Measurements from ENCODE around the gene SNX13. TPM values are rescaled to one million over a fixed set of nuclear protein-coding genes. Genes with fewer than 3 reads are reported as not detected.

The SNX13 gene
- total and polyA plus RNA-seq, 2 donors (not counting 3 experiments of a cell fraction or from before 2014, with no cell fraction given): 6.1 to 28.5 TPM

GRCh38 chr7:17971411-17971810, 31.1 kb upstream of the SNX13 start:
- no peak overlapping the region for H3K4me3 ChIP-seq (replicated peaks in 1 of 3; ENCODE audit: insufficient read depth in 1 of 3, low read depth in 1 of 3, low read length in 3 of 3)
- H3K9me3 ChIP-seq (replicated peaks; ENCODE audit: control insufficient read depth, insufficient read depth, low read length): no peaks in the 10 kb centered on the region
- H3K9me1 ChIP-seq (replicated peaks; ENCODE audit: control insufficient read depth, extremely low read depth, insufficient read depth, low read length): no peaks in the 10 kb centered on the region
- POLR2A ChIA-PET: no interaction called here
- H3K4me2 ChIP-seq (ENCODE audit: insufficient read depth, low read length): no peak overlapping the region
- no peaks in the 10 kb centered on the region for H3K36me3 ChIP-seq (ENCODE audit: control insufficient read depth in 2 of 2, extremely low read depth in 1 of 2, insufficient read depth in 2 of 2, low read length in 2 of 2)
- no peaks in the 10 kb centered on the region for H3K79me2 ChIP-seq (ENCODE audit: control insufficient read depth, insufficient read depth, low read length)
- dilution Hi-C loops (cut with MboI; ENCODE audit: extremely low pct_ligation_motif_present, low sequenced_read_pairs): no loop called here
- no peaks in the 10 kb centered on the region for H4K20me1 ChIP-seq (replicated peaks; ENCODE audit: control insufficient read depth, extremely low read depth, insufficient read depth, low read length)
- CTCF ChIA-PET: interaction anchor here (1.0 kb wide), 3 partner anchors 202 to 374 kb away, joined by 3 to 6 read pairs (median 5); no protein-coding TSS in a partner anchor
- no peak overlapping the region for H3K27ac ChIP-seq (ENCODE audit: insufficient read depth, low read depth, low read length)
- BruUV-seq (replicated peaks): no TSS peak
- DNase-seq (ENCODE audit: low read depth, low spot score) (peak; percentile 46), FAIRE-seq (no peak)
- no peak overlapping the region for H2AFZ ChIP-seq (ENCODE audit: low read depth, low read length)
- no peaks in the 10 kb centered on the region for H3K27me3 ChIP-seq (ENCODE audit: control insufficient read depth in 2 of 2, insufficient read depth in 2 of 2, low read length in 2 of 2)
- TF ChIP-seq MAX (IDR thresholded peaks at IDR 0.05; ENCODE audit: insufficient read depth, insufficient read length) (no peak), CTCF (IDR thresholded peaks at IDR 0.05; ENCODE audit: extremely low read depth in 1 of 2, insufficient read depth in 1 of 2, low read depth in 1 of 2, low read length in 2 of 2) (no peak), POLR2A (IDR thresholded peaks at IDR 0.05; ENCODE audit: low read depth, low read length) (no peak), POLR2AphosphoS5 (IDR thresholded peaks at IDR 0.05; ENCODE audit: insufficient read depth, low read depth, low read length) (no peak), GATA2 (IDR thresholded peaks at IDR 0.05; ENCODE audit: insufficient read depth, insufficient read length, low read depth, low read length) (no peak), MYC (IDR thresholded peaks at IDR 0.05; ENCODE audit: low read depth, low read length) (no peak), JUN (IDR thresholded peaks at IDR 0.05; ENCODE audit: borderline replicate concordance, insufficient read depth, insufficient read length, low read depth) (no peak), FOS (IDR thresholded peaks at IDR 0.05; ENCODE audit: borderline replicate concordance, insufficient read depth, low read length) (no peak), EZH2 (IDR thresholded peaks at IDR 0.05; ENCODE audit: borderline replicate concordance, low read depth, low read length, severe bottlenecking) (no peak)
- H3K4me1 ChIP-seq (ENCODE audit: control insufficient read depth, extremely low read depth, insufficient read depth, low read length): no peaks in the 10 kb centered on the region
- intact Hi-C loops (cut with micrococcal nuclease): loop anchor here (1.0 kb wide), 4 partner anchors 149 to 374 kb away; no protein-coding TSS in a partner anchor
- H3K9ac ChIP-seq (replicated peaks; ENCODE audit: extremely low read depth, insufficient read depth, low read length): no peak overlapping the region
